Ectodermal cell (in vitro differentiated cells): Measurements from ENCODE around the gene B4GALNT1.
"Not testable (repeated sequence)": the region's sequence is repeated elsewhere in the genome, so short reads cannot be mapped to it uniquely, and the experiment has no call there.

Experiments used
- H3K27ac ChIP-seq: 2 replicates; pipeline ENCODE4 v1.7.0; 2013; ENCODE audit warnings: mild to moderate bottlenecking, low read depth, low read length; ENCODE audit not compliant: insufficient read depth, poor library complexity, severe bottlenecking
- H3K27me3 ChIP-seq: 2 replicates; pipeline ENCODE4 v1.7.0; 2013; ENCODE audit warnings: mild to moderate bottlenecking, low read length; ENCODE audit not compliant: insufficient read depth, control insufficient read depth, poor library complexity, severe bottlenecking
- H3K36me3 ChIP-seq: one replicate; pipeline ENCODE4 v1.7.0; 2013; ENCODE audit warnings: low read length; ENCODE audit not compliant: control insufficient read depth, insufficient read depth
- H3K4me1 ChIP-seq: one replicate; pipeline ENCODE4 v1.7.0; 2013; ENCODE audit warnings: low read length; ENCODE audit not compliant: control insufficient read depth, insufficient read depth
- H3K4me3 ChIP-seq: 2 replicates; pipeline ENCODE4 v1.7.0; 2013; ENCODE audit warnings: low read depth, low read length, control low read depth; ENCODE audit not compliant: insufficient read depth
- H3K9me3 ChIP-seq: 2 replicates; pipeline ENCODE4 v1.7.0; 2013; ENCODE audit warnings: mild to moderate bottlenecking, low read length, moderate library complexity; ENCODE audit not compliant: control insufficient read depth
- WGBS, 2 experiments: methylation state at CpG; one replicate each; pipeline ENCODE4 v1.1.7; 2013; ENCODE audit warnings: missing lambda C conversion rate in 2 of 2; 5-methylcytosine and 5-hydroxymethylcytosine counted together

Gene B4GALNT1

DNA sequence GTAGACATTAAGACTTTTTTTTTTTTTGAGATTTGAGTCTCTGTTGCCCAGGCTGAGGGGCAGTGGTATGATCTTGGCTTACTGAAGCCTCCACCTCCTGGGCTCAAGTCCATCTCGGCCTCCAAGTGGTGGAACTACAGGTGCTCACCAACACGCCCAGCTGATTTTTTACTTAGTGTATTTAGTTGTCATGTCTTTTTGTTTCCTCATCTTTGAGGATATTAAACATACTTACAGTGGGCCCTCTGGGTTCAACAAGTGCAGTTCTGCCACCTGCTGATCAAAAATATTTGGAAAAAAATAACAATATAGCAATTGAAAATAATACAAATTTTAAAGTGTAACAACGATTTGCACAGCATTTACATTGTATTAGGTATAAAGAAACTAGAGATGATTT, 4.4 kb upstream of the B4GALNT1 start:
- WGBS, 2 experiments, result 74 to 100% methylated on average over 1 to 2 of the region's 3 CpGs
- Histone ChIP-seq H3K27me3 (peaks cover 25% of the 10 kb centered on the region), H3K4me1 (no peaks in the 10 kb centered on the region), H3K9me3 (no peaks in the 10 kb centered on the region), H3K4me3 (no peak overlapping the region), H3K36me3 (no peaks in the 10 kb centered on the region), H3K27ac (no peak overlapping the region)

GRCh38 chr12:57636731-57637130, 3.7 kb upstream of the B4GALNT1 start:
- not testable (repeated sequence) for H3K36me3 ChIP-seq, H3K4me1 ChIP-seq, H3K27ac ChIP-seq, H3K4me3 ChIP-seq, H3K9me3 ChIP-seq
- WGBS, 2 experiments, result 90 to 93% methylated on average over 9 of the region's 9 CpGs
- H3K27me3 ChIP-seq, result peaks cover 32% of the 10 kb centered on the region

- H3K27me3 ChIP-seq, result peaks cover 76% of the 10 kb centered on the region
- peak overlapping the region; percentile 43 for H3K4me3 ChIP-seq
- 0% methylated on average over 66 to 67 of the region's 67 CpGs for WGBS, 2 experiments
- H3K36me3 ChIP-seq, result no peaks in the 10 kb centered on the region
- H3K27ac ChIP-seq, result no peak overlapping the region
- peaks cover 12% of the 10 kb centered on the region for H3K4me1 ChIP-seq
- H3K9me3 ChIP-seq, result no peaks in the 10 kb centered on the region
Observed at GRCh38 chr12:57632073-57632957, 686 bp downstream of the B4GALNT1 start.

GRCh38 chr12:57631566-57632072, 1.4 kb downstream of the B4GALNT1 start:
- H3K4me1 ChIP-seq, result peaks cover 12% of the 10 kb centered on the region
- WGBS, 2 experiments, result 1 to 2% methylated on average over 26 of the region's 26 CpGs
- no peak overlapping the region for H3K27ac ChIP-seq
- peaks cover 83% of the 10 kb centered on the region for H3K27me3 ChIP-seq
- H3K4me3 ChIP-seq, result peak overlapping the region; percentile 43
- no peaks in the 10 kb centered on the region for H3K36me3 ChIP-seq
- H3K9me3 ChIP-seq, result no peaks in the 10 kb centered on the region

DNA sequence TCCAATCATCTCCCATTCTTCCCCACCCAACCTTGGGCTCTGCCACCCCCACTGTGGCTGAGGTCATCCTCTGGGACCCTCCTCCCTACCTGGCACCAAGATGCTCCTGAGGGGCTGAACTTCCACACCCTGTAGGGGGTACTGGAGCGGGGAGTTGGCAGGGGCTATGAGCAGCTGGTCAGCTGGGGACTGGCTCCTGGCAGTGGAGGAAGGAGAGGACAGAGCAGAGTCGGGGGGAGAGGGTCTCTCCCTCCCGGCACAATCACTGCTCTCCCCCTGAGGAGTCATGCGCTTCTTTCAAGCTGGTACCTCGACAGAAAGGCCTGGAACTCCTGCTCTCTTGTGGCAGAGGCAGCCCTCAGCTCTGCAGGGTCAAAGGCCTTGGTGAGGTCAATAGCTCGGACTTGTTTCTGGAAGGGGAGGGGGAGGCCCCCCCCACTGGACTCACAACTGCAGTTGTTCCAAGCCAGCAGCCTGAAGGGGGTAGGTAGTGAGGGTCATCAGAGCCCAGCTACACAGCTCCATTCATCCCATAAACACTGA, 2.0 kb downstream of the B4GALNT1 start:
- peaks cover 89% of the 10 kb centered on the region for H3K27me3 ChIP-seq
- no peak overlapping the region for H3K27ac ChIP-seq
- H3K36me3 ChIP-seq, result no peaks in the 10 kb centered on the region
- H3K4me1 ChIP-seq, result peaks cover 12% of the 10 kb centered on the region
- no peak overlapping the region for H3K4me3 ChIP-seq
- WGBS, 2 experiments, result 53 to 57% methylated on average over 6 of the region's 6 CpGs
- H3K9me3 ChIP-seq, result no peaks in the 10 kb centered on the region

GRCh38 chr12:57629897-57630471, 3.0 kb downstream of the B4GALNT1 start:
- no peaks in the 10 kb centered on the region for H3K36me3 ChIP-seq

GRCh38 chr12:57628280-57629191, 4.5 kb downstream of the B4GALNT1 start:
- no peak overlapping the region for H3K4me3 ChIP-seq
- peaks cover 12% of the 10 kb centered on the region for H3K4me1 ChIP-seq
- WGBS, 2 experiments, result 88 to 89% methylated on average over 29 of the region's 29 CpGs
- H3K36me3 ChIP-seq, result no peaks in the 10 kb centered on the region
- H3K27ac ChIP-seq, result no peak overlapping the region
- H3K27me3 ChIP-seq, result peaks cover 100% of the 10 kb centered on the region
- H3K9me3 ChIP-seq, result no peaks in the 10 kb centered on the region

More at GRCh38 chr12:57629897-57630471, 3.0 kb downstream of the B4GALNT1 start:
- Histone ChIP-seq H3K4me1 (peaks cover 12% of the 10 kb centered on the region), H3K27me3 (peaks cover 93% of the 10 kb centered on the region), H3K9me3 (no peaks in the 10 kb centered on the region), H3K4me3 (no peak overlapping the region), H3K27ac (no peak overlapping the region)
- WGBS, 2 experiments, result 79 to 83% methylated on average over 5 of the region's 5 CpGs

GRCh38 chr12:57627501-57628279, 5.3 kb downstream of the B4GALNT1 start:
- Histone ChIP-seq H3K36me3 (no peaks in the 10 kb centered on the region), H3K27me3 (peaks cover 98% of the 10 kb centered on the region), H3K4me3 (no peak overlapping the region), H3K9me3 (no peaks in the 10 kb centered on the region), H3K4me1 (peaks cover 12% of the 10 kb centered on the region), H3K27ac (no peak overlapping the region)
- WGBS, 2 experiments, result 53 to 54% methylated on average over 67 of the region's 67 CpGs

DNA sequence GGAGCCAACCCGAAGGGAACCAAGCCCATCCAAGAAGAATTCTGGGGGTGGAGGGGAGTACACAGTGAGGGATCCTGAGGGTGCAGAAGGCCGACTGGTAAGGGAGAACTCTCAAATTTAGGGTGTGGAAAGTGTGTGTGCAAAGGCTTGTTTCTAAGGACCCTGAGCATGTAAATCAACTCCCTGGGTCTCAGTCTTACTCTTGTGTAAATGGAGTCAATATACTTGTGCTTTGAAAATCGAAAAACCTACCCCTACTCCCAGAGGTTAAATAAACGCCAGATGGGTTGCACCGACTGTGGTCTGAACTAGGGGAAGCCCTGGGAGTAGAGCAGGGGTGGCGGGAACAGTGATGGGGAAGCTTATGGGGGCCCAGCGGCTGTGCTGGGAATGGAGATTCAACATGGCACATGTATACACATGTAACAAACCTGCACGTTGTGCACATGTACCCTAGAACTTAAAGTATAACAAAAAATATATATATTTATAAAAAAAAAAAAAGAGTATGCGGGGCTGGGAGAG, 6.0 kb downstream of the B4GALNT1 start:
- peaks cover 9% of the 10 kb centered on the region for H3K4me1 ChIP-seq
- H3K36me3 ChIP-seq, result no peaks in the 10 kb centered on the region
- no peak overlapping the region for H3K4me3 ChIP-seq
- 78 to 81% methylated on average over 8 to 9 of the region's 9 CpGs for WGBS, 2 experiments
- H3K9me3 ChIP-seq, result no peaks in the 10 kb centered on the region
- peaks cover 98% of the 10 kb centered on the region for H3K27me3 ChIP-seq
- no peak overlapping the region for H3K27ac ChIP-seq
